SK-N-SH treated with all-trans-retinoic acid at 6 μM for 48 hours (cell line): ENCODE measurements around the gene DPAGT1.

ENCODE experiments used
- ATAC-seq: fragments of 200-7000 bp; cut with Tn5 transposase; 3 replicates; pipeline ENCODE4 v1.9.1; 2020; ENCODE audit warnings: mild to moderate bottlenecking, moderate library complexity
- BACH2 ChIP-seq: fragments of 250-450 bp; sonication (Bioruptor Pico); IDR thresholded peaks from 2 replicates; pipeline ENCODE4 v1.9.0; 2021; ENCODE audit warnings: mild to moderate bottlenecking, borderline replicate concordance
- CSDC2 ChIP-seq: fragments of 250-450 bp; sonication (Bioruptor Pico); IDR thresholded peaks from 2 replicates; pipeline ENCODE4 v1.5.0; 2020; ENCODE audit warnings: mild to moderate bottlenecking, moderate library complexity
- ESRRG ChIP-seq: fragments of 250-450 bp; sonication (Bioruptor Pico); IDR thresholded peaks from 2 replicates; pipeline ENCODE4 v1.6.1; 2021; ENCODE audit warnings: mild to moderate bottlenecking
- GLIS3 ChIP-seq: fragments of 250-450 bp; sonication (Bioruptor Pico); IDR thresholded peaks from 2 replicates; pipeline ENCODE4 v1.5.0; 2020; ENCODE audit warnings: mild to moderate bottlenecking, moderate library complexity
- ISL1 ChIP-seq: fragments of 250-450 bp; sonication (Bioruptor Pico); IDR thresholded peaks from 2 replicates; pipeline ENCODE4 v2.1.2; 2022; ENCODE audit warnings: mild to moderate bottlenecking, moderate library complexity
- OSR1 ChIP-seq: fragments of 250-450 bp; sonication (Bioruptor Pico); IDR thresholded peaks from 2 replicates; pipeline ENCODE4 v1.8.0; 2022; ENCODE audit warnings: moderate library complexity, mild to moderate bottlenecking, inconsistent platforms
- PATZ1 ChIP-seq: fragments of 250-450 bp; sonication (Bioruptor Pico); IDR thresholded peaks from 2 replicates; pipeline ENCODE4 v1.8.0; 2020; ENCODE audit warnings: mild to moderate bottlenecking, moderate library complexity, borderline replicate concordance
- PPARA ChIP-seq: fragments of 250-450 bp; sonication (Bioruptor Pico); IDR thresholded peaks from 2 replicates; pipeline ENCODE4 v1.5.0; 2020; ENCODE audit warnings: mild to moderate bottlenecking, borderline replicate concordance
- RARB ChIP-seq: fragments of 250-450 bp; sonication (Bioruptor Pico); IDR thresholded peaks from 2 replicates; pipeline ENCODE4 v1.8.0; 2021; ENCODE audit warnings: mild to moderate bottlenecking, moderate library complexity
- SNAI2 ChIP-seq: fragments of 250-450 bp; sonication (Bioruptor Pico); IDR thresholded peaks from 2 replicates; pipeline ENCODE4 v1.5.0; 2020; ENCODE audit warnings: mild to moderate bottlenecking, moderate library complexity
- TCF4 ChIP-seq: fragments of 250-450 bp; sonication (Bioruptor Pico); IDR thresholded peaks from 2 replicates; pipeline ENCODE4 v1.8.0; 2021; ENCODE audit warnings: mild to moderate bottlenecking, moderate library complexity, borderline replicate concordance
- TOX ChIP-seq: fragments of 250-450 bp; sonication (Bioruptor Pico); IDR thresholded peaks from 2 replicates; pipeline ENCODE4 v1.8.0; 2021; ENCODE audit warnings: mild to moderate bottlenecking, moderate library complexity, borderline replicate concordance
- TSHZ2 ChIP-seq: fragments of 250-450 bp; sonication (Bioruptor Pico); IDR thresholded peaks from 2 replicates; pipeline ENCODE4 v1.5.0; 2020; ENCODE audit warnings: mild to moderate bottlenecking, moderate library complexity
- ZC3H10 ChIP-seq: fragments of 250-450 bp; sonication (Bioruptor Pico); IDR thresholded peaks from 2 replicates; pipeline ENCODE4 v1.5.1; 2021; ENCODE audit warnings: mild to moderate bottlenecking, moderate library complexity
- ZFP3 ChIP-seq: fragments of 250-450 bp; sonication (Bioruptor Pico); IDR thresholded peaks from 2 replicates; pipeline ENCODE4 v1.5.0; 2020; ENCODE audit warnings: mild to moderate bottlenecking, moderate library complexity
- ZNF565 ChIP-seq: fragments of 450-650 bp; formaldehyde crosslinking; conservative IDR thresholded peaks from 2 replicates; pipeline ENCODE4 v1.5.0; 2020; ENCODE audit warnings: low read depth, mild to moderate bottlenecking, moderate library complexity
- ZNF70 ChIP-seq: fragments of 450-650 bp; formaldehyde crosslinking; IDR thresholded peaks from 2 replicates; pipeline ENCODE4 v1.5.0; 2020; ENCODE audit warnings: mild to moderate bottlenecking, moderate library complexity
- ZNF8 ChIP-seq: fragments of 450-650 bp; formaldehyde crosslinking; IDR thresholded peaks from 2 replicates; pipeline ENCODE4 v1.5.0; 2020; ENCODE audit warnings: mild to moderate bottlenecking, moderate library complexity
- TF ChIP-seq, protein P1 (sequence below): fragments of 250-450 bp; sonication (Bioruptor Pico); IDR thresholded peaks from 2 replicates; pipeline ENCODE4 v1.5.1; 2021; ENCODE audit warnings: mild to moderate bottlenecking, moderate library complexity

Gene DPAGT1

GRCh38 chr11:119057000-119057769 lies 44.5 kb downstream of the DPAGT1 start, which contains the start of gene HYOU1:
TSS of gene HYOU1 (minus strand) at chr11:119057205. CDS start at chr11:119056160, 1,045 bp downstream.
- TF ChIP-seq GLIS3, result no peak
- no peak for TF ChIP-seq ESRRG
- TF ChIP-seq, protein P1, sequence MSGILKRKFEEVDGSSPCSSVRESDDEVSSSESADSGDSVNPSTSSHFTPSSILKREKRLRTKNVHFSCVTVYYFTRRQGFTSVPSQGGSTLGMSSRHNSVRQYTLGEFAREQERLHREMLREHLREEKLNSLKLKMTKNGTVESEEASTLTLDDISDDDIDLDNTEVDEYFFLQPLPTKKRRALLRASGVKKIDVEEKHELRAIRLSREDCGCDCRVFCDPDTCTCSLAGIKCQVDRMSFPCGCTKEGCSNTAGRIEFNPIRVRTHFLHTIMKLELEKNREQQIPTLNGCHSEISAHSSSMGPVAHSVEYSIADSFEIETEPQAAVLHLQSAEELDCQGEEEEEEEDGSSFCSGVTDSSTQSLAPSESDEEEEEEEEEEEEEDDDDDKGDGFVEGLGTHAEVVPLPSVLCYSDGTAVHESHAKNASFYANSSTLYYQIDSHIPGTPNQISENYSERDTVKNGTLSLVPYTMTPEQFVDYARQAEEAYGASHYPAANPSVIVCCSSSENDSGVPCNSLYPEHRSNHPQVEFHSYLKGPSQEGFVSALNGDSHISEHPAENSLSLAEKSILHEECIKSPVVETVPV (CRISPR knock-in tag), result no peak
- no peak for TF ChIP-seq TCF4 (CRISPR knock-in tag)
- no peak for TF ChIP-seq ZNF8
- no peak for TF ChIP-seq ZC3H10
- TF ChIP-seq ZFP3 (CRISPR knock-in tag), result no peak
- TF ChIP-seq ZNF565, result no peak
- no peak for TF ChIP-seq TOX
- no peak for TF ChIP-seq BACH2 (CRISPR knock-in tag)
- TF ChIP-seq ZNF70 (CRISPR knock-in tag), result no peak
- peak; percentile 94 for ATAC-seq

DNA sequence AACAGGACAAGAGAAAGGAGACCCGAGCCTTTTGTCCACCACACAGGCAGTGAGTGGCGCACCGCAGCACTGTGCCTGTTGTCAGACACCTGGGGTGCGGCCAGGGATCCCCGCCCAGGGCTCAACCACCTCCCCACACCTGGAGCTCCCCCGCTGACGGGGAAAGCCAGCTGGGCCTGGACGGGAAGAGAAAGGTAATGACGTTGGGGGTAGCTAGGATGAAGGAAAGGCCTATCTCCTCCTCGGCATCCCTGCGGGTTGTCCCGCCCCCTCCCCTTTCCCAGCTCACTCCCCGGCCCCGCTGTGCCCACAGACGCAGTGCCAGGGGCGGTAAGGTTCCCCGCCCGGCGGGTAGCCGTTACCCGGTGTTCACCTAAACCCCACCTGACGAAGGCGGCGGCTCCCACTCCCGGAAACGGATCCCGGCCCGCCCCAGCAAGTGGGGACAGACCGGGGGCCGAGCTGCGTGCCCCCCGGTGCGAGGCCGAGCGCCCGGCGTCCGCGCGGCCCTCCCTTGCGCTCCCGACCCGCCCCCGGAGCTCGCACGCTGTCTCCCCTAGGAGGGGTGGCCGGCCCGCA lies 45.1 kb downstream of the DPAGT1 start:
- ATAC-seq, result peak; percentile 52
- no peak for TF ChIP-seq TOX
- TF ChIP-seq BACH2 (CRISPR knock-in tag), result no peak
- TF ChIP-seq ISL1 (CRISPR knock-in tag), result no peak
- no peak for TF ChIP-seq SNAI2
- no peak for TF ChIP-seq TSHZ2 (CRISPR knock-in tag)
- no peak for TF ChIP-seq ZNF70 (CRISPR knock-in tag)
- no peak for TF ChIP-seq ZC3H10
- TF ChIP-seq ZNF565, result no peak
- TF ChIP-seq TCF4 (CRISPR knock-in tag), result no peak

GRCh38 chr11:119055901-119056300 lies 45.8 kb downstream of the DPAGT1 start:
- no peak for TF ChIP-seq ESRRG
- no peak for TF ChIP-seq PPARA (CRISPR knock-in tag)
- TF ChIP-seq OSR1, result no peak
- TF ChIP-seq ISL1 (CRISPR knock-in tag), result no peak
- no peak for TF ChIP-seq TCF4 (CRISPR knock-in tag)
- no peak for TF ChIP-seq BACH2 (CRISPR knock-in tag)
- TF ChIP-seq CSDC2 (CRISPR knock-in tag), result no peak
- TF ChIP-seq TOX, result no peak
- TF ChIP-seq TSHZ2 (CRISPR knock-in tag), result no peak
- TF ChIP-seq SNAI2, result no peak
- TF ChIP-seq RARB (CRISPR knock-in tag), result no peak
- no peak for TF ChIP-seq PATZ1
- no peak for TF ChIP-seq GLIS3
- TF ChIP-seq ZNF8, result no peak
- TF ChIP-seq, all 23 proteins: peak for 0
- ATAC-seq, result peak; percentile 31
